ENCODE data around the gene GJB1. TPM values are rescaled to one million over a fixed set of nuclear protein-coding genes. Genes with fewer than 3 reads are reported as not detected.

Gene GJB1
- total and polyA plus RNA-seq, 11 donors: not detected

- Histone ChIP-seq H3K4me3 (peak overlapping the region; percentile 53 to 98 (median 66)), H3K27ac (peak overlapping the region; percentile 24 to 93 (median 84)), H3K27me3 (no peaks in the 10 kb centered on the region), H3K4me1 (peaks cover 0 to 14% (median 8%) of the 10 kb centered on the region in 12 donors), H3K36me3 (peaks cover 0 to 23% (median 11%) of the 10 kb centered on the region in 9 donors), H3K9me3 (no peaks in the 10 kb centered on the region)
- peak in 4 of 5 donors; percentile 29 to 68 (median 36) for DNase-seq
- WGBS, 4 donors: 1 to 48% (median 22%) methylated on average over 32 to 35 of the region's 35 CpGs
- TF ChIP-seq CTCF (IDR thresholded peaks at IDR 0.05) (peak in 11 of 12 donors; percentile 15 to 53 (median 39)), POLR2A (IDR thresholded peaks at IDR 0.05) (no peak)
- no peak for ATAC-seq
- intact Hi-C loops (cut with DNase I): loop anchor here in 5 of 10 donors (2.0 to 10.0 kb wide), 4 partner anchors 29 to 111 kb away; partner anchors contain the start of genes TAF1 (in 4 of the 5), NONO (in 2 of the 5) and NLGN3 (in 1 of the 5)
These were observed 30.4 kb downstream of the GJB1 start for GRCh38 chrX:71253253-71254091.

DNA sequence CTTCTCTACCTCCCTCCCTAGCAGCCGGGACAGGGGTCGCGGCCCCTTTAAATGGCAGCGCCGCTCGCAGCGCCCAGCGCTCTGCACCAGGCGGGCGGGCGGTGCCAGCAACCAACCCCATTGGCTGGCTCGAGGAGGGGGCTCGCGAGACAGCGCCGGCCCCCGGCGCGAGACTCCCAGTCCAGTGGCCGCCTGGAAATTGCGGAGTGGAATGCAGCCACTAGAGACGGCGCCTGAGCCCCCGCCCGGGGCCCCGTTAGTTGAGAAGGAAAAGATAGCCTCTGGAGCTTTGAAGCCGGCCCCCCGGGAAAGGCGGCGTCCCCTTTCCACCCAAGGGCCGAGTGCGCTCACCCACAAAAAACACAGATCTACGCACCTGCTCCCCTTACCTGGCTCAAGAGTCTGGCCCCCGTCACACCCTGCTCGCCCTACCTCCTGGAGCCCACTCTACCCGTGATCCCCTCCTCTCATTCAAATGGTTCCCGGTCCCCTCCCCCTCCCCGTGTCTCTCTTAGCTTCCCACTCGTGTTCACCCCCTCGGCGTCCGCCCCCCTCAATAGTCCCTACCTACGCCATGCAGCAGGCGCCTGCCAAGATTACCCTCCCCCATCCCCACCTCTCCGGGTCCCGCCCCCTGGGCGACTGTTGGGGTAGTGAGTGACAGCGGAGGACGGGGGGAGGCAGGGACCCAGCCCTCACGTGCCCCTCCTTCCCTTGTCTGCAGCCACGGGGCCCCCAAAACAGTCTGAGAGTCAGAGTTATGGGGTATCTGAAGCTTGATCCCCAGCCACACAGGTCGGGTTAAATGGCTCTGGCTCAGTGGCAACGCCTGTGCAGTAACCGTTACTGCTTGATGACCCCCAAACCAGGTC is 31.3 kb downstream of the GJB1 start, which contains the start of gene ZMYM3:
Gene ZMYM3, minus strand, starts transcription at position 49 of the 872 bp plus-strand sequence. CDS start 885 bp downstream, outside the sequence.
- WGBS, 4 donors: 1 to 55% (median 15%) methylated on average over 38 to 54 of the region's 54 CpGs
- H3K4me3 ChIP-seq: peak within 1 kb of the TSS; percentile 53 to 98 (median 66)
- ATAC-seq (peak; percentile 93 to 96 (median 94)), DNase-seq (peak; percentile 85 to 92 (median 90))
- intact Hi-C loops (cut with DNase I): loop anchor here in 5 of 10 donors (2.0 to 10.0 kb wide), 4 partner anchors 28 to 110 kb away; partner anchors contain the start of genes TAF1 (in 4 of the 5), NONO (in 2 of the 5) and NLGN3 (in 1 of the 5)
- H3K27me3 ChIP-seq: no peaks in the 10 kb centered on the region
- H3K4me1 ChIP-seq: peaks cover 0 to 14% (median 8%) of the 10 kb centered on the region in 12 donors
- TF ChIP-seq CTCF (IDR thresholded peaks at IDR 0.05): no peak
- TF ChIP-seq POLR2A (IDR thresholded peaks at IDR 0.05): peak in 1 of 2 donors; percentile 51
- no peaks in the 10 kb centered on the region for H3K9me3 ChIP-seq
- H3K27ac ChIP-seq: peak within 1 kb of the TSS; percentile 24 to 93 (median 86)
- H3K36me3 ChIP-seq: peaks cover 0 to 15% (median 5%) of the 10 kb centered on the region in 9 donors

GRCh38 chrX:71256051-71256450 is 33.0 kb downstream of the GJB1 start:
- Histone ChIP-seq H3K4me1 (peaks cover 0 to 14% (median 8%) of the 10 kb centered on the region in 12 donors), H3K27me3 (no peaks in the 10 kb centered on the region), H3K36me3 (no peaks in the 10 kb centered on the region), H3K9me3 (no peaks in the 10 kb centered on the region), H3K27ac (peak overlapping the region in 2 of 12 donors; percentile 89 to 93), H3K4me3 (no peak overlapping the region)
- TF ChIP-seq CTCF (IDR thresholded peaks at IDR 0.05) (no peak), POLR2A (IDR thresholded peaks at IDR 0.05) (no peak)
- intact Hi-C loops (cut with DNase I): loop anchor here in 4 of 10 donors (10.0 kb wide), 2 partner anchors 109 to 111 kb away; partner anchors contain the start of genes TAF1 (in 4 of the 4) and NLGN3 (in 1 of the 4)
- DNase-seq: no peak
- no peak for ATAC-seq
- 74 to 85% (median 79%) methylated on average over 6 of the region's 6 CpGs for WGBS, 4 donors

Measured in heart left ventricle (tissue), 16 donors.